ENCODE measurements around the gene ITGAL. TPM values are rescaled to one million over a fixed set of nuclear protein-coding genes. Genes with fewer than 3 reads are reported as not detected.

The ITGAL gene
- total RNA-seq, 1 experiment from 2014 or later = not detected

DNA sequence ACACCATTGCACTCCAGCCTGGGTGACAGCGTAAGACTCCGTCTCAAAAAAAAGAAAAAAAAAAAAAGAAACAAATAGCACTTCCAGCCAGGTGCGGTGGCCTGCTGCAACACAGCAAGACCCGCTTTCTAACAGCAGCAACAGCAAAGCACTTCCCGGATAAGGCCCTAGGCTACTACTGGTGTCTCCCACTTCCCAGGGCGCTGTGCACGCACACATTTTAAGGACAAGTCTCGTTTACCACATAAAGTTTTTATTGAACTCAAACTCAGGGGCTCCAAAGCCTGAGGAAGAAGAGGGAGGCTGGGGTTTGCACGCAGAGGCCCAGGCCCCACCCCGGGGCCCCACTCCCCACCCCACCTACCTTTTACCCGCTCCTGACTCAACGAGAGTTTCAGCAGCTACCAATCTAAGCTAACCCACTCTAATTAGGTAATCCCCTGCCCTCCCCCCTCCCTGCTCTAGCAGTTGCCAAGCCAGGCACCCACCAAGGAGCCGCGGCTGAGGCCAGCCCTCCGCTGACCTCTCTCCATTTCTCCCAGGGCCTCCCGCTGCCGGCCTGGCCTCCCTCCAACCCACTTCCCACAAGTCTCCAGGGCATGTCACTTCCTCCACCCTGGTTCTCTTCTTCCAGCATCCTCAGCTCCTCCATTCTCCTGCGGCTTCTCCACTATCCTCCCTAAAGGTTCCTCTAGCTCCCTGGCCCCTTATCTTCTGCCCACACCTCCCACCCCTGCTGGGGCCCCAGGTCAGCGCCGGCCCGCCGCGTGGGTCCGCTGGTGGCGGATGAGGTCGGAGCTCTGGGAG, 51.4 kb downstream of the ITGAL start:
- H3K23ac ChIP-seq (ENCODE audit: insufficient read length, low read depth, low read length) = no peak overlapping the region
- TF ChIP-seq, protein P1, sequence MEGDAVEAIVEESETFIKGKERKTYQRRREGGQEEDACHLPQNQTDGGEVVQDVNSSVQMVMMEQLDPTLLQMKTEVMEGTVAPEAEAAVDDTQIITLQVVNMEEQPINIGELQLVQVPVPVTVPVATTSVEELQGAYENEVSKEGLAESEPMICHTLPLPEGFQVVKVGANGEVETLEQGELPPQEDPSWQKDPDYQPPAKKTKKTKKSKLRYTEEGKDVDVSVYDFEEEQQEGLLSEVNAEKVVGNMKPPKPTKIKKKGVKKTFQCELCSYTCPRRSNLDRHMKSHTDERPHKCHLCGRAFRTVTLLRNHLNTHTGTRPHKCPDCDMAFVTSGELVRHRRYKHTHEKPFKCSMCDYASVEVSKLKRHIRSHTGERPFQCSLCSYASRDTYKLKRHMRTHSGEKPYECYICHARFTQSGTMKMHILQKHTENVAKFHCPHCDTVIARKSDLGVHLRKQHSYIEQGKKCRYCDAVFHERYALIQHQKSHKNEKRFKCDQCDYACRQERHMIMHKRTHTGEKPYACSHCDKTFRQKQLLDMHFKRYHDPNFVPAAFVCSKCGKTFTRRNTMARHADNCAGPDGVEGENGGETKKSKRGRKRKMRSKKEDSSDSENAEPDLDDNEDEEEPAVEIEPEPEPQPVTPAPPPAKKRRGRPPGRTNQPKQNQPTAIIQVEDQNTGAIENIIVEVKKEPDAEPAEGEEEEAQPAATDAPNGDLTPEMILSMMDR (conservative IDR thresholded peaks at IDR 0.05) = no peak
- no peak overlapping the region for H3K9ac ChIP-seq (ENCODE audit: extremely low read depth, insufficient read length, low read length)
- H4K91ac ChIP-seq (ENCODE audit: insufficient read length, low read depth, low read length) = no peak overlapping the region
- no peak overlapping the region for H3K27ac Mint-ChIP-seq
- no peaks in the 10 kb centered on the region for H3K79me1 ChIP-seq (ENCODE audit: insufficient read depth, low read depth, low read length, poor library complexity, severe bottlenecking)
- H3K36me3 Mint-ChIP-seq (ENCODE audit: insufficient read depth in 1 of 3, low read depth in 3 of 3) = peaks cover 0 to 13% (median 9%) of the 10 kb centered on the region in 3 experiments; a peak in 5 of 7 replicates
- H2BK15ac ChIP-seq (ENCODE audit: low read depth, low read length) = no peak overlapping the region
- no peak overlapping the region for H4K5ac ChIP-seq (ENCODE audit: insufficient read length, low read depth, low read length)
- H4K20me1 ChIP-seq (ENCODE audit: control insufficient read depth, insufficient read depth, insufficient read length) = no peaks in the 10 kb centered on the region
- H2BK20ac ChIP-seq (ENCODE audit: low read depth, low read length, poor library complexity, severe bottlenecking) = no peak overlapping the region
- no peak overlapping the region for H2BK12ac ChIP-seq (ENCODE audit: insufficient read length, low read depth, low read length)
- H3K79me2 ChIP-seq (ENCODE audit: insufficient read depth, low read length) = no peaks in the 10 kb centered on the region
- no peaks in the 10 kb centered on the region for H3K9me3 Mint-ChIP-seq
- H3K9me3 ChIP-seq (ENCODE audit: control insufficient read depth, low read depth, low read length) = no peaks in the 10 kb centered on the region
- no peaks in the 10 kb centered on the region for H3K27me3 ChIP-seq (ENCODE audit: insufficient read depth, low read length)
- no peak overlapping the region for H3K18ac ChIP-seq (ENCODE audit: insufficient read length, low read depth, low read length)
- no peaks in the 10 kb centered on the region for H3K27me3 Mint-ChIP-seq (ENCODE audit: low read depth)
- H3K27ac ChIP-seq (ENCODE audit: insufficient read length, low read depth, low read length) = no peak overlapping the region
- peaks cover 14 to 16% of the 10 kb centered on the region in 2 experiments for H3K4me1 Mint-ChIP-seq
- H3K56ac ChIP-seq (ENCODE audit: insufficient read length, low read depth, low read length) = no peak overlapping the region
- no peak overlapping the region for H4K8ac ChIP-seq (replicated peaks; ENCODE audit: insufficient read length, low read depth, low read length)
- no CpG with 5 or more reads among the region's 26 CpGs for WGBS (ENCODE audit: extremely low coverage, insufficient read length, low lambda C conversion rate)
- no peak overlapping the region for H3K4me2 ChIP-seq (ENCODE audit: insufficient read depth, insufficient read length, low read length)
- no peak overlapping the region for H2AK5ac ChIP-seq (ENCODE audit: insufficient read length, low read length)
- H3K14ac ChIP-seq (ENCODE audit: insufficient read depth, low read length) = no peak overlapping the region
- H2BK120ac ChIP-seq (ENCODE audit: low read depth, low read length, poor library complexity, severe bottlenecking) = no peak overlapping the region
- H2AFZ ChIP-seq (ENCODE audit: low read length) = no peak overlapping the region
- H2BK5ac ChIP-seq (ENCODE audit: insufficient read length, low read length) = no peak overlapping the region
- no peak overlapping the region for H3T11ph ChIP-seq (ENCODE audit: low read length)
- peaks cover 15% of the 10 kb centered on the region for H3K23me2 ChIP-seq (ENCODE audit: insufficient read length, low read depth, low read length, poor library complexity, severe bottlenecking)
- H3K4me1 ChIP-seq (ENCODE audit: insufficient read depth, low read length) = peaks cover 2% of the 10 kb centered on the region; the same call in 1 of the 2 replicates
- no peak overlapping the region for H3K4ac ChIP-seq (ENCODE audit: low read depth, low read length)
- no peak overlapping the region for H3K4me3 Mint-ChIP-seq
- DNase-seq = no peak

All from H9 (cell line).